MV-4-11 (cell line): ENCODE data around the gene TLNRD1.
"Not testable (repeated sequence)": the region's sequence is repeated elsewhere in the genome, so short reads cannot be mapped to it uniquely, and the experiment has no call there.

Experiments used
- DNase-seq: peaks from one replicate; lab custom pipeline; 2025; lab: John Stamatoyannopoulos, UW

TLNRD1 gene

DNA sequence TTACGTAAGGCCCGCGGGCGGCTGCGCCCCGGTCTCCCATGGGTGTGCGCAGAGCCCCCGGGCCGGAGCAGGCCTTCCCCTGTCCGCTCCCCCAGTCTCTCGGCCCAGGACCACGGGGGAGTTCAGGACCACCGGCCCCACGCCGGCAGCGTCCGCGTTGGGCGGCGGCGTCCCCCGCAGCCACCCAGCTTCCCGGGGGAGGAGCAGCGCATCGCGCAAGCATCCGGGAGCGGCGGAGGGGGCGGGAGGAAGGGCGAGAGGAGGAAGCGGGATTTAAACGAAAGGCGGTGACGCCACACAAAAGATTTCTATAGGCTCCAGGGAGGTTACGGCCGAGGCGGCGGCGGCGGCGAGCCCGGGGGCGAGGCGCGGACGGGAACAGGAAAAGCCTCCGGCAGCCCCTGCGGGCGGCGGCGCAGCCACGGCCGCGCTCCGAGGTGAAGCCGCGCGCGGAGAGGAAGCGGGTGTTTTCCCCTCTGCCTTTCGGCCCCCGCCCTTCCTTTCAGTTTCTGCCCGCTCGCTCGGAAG lies at the start of gene TLNRD1:
Gene TLNRD1, plus strand, starts transcription at position 300 of the 528 bp plus-strand sequence. CDS start 1,349 bp downstream, outside the sequence.
- DNase-seq, result peak; percentile 84

DNA sequence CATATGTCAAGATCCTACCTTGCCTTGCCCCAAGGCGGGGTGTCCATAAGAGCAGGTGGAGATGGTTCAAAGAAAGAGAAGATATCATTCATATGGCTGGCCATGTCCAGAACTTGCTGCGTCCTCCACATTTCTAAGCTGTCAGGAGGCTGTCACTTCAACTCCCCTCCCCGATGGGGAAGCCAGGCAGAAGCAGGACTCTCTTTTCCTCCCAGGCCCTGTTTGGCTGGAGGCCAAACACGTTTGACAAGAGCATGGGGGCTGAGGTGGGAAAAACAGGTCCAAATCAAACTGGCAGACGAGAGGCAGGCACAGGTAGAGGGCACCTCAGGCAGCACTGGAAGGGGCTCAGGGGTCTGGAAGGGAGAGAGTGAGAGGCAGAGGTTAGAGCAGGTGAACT lies 48.8 kb upstream of the TLNRD1 start:
- DNase-seq, result no peak

DNA sequence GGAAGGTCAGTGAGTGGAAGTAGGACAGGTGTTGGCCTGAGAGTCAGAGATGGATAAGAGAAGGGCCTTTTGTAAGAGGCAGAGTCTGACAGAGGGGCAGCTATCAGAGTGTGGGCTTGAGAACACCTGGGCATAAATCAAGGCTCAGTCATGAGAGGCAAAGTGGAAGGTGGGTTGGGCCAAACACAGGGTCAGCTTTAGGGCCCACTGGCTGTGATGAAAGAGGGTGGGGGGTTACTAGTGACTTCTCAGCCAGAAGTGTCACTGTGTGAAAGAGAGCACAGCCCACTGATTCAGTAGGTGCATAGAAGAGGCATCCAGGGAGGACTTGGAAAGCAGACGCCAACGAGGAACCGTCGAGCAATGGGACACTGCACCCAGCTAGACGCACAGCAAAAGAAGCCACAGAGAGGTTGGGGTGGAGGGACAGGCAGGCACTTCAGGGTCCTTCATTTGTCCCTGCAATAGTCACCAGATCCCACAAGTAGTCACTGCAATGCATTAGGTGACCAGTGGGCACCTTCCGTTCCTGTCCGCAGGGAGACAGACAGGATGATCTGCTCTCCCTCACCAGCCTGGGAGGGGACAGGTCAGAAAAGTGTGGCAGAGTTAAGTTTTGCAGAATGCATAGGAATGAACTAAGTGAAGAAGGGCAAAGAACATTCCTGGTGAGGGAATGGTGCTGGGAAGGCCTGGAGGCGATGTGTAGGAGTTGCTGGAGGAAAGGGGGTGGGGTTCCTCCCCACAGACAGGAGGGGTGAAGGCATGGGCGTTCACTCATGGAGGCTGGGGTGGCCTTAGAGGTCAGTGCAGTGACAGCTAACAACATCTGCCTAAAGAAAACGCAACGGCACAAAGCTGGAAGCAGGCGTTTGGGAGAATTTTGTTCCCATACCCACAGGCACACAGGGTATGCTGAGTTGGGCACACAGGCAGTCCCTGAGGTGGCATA lies 47.4 kb upstream of the TLNRD1 start:
- DNase-seq, result no peak

DNA sequence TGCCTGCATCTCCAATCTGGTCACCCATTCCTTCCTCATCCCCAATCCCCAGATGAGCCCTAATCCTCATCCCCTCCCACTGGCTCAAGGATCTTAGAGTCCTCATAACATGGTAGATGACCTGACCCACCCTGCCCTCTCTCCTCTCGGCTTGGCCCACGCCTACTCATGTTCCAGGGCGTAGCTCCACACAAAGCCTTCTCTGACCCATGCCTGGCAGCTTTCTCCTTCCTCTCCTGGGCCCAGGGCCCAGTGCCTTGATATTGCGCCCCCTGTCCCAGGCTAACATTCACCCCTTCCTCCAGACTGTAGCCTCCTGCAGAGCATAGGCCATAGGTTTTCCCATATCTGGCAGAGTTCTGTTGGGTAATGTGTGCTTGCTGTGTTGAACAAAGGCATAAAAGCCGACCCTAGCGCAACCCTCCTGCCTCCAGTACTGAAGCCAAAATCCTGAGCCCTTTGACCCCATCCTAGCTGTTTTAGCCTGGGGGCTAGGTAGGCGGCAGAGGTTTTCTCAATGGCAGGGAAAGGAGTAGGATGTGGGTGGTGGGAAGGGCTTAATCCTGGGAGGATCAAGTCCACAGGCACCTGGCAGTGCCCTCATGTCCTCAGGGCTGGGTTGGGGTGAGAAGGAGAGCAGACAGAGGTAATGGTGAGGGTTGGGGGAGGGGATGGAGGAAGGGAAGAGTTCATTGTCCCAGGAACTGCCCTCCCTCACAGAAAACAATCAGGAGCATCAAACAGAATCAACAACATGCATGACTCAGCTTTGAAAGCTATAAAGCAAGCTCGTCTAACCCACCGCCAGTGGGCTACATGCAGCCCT lies 46.6 kb upstream of the TLNRD1 start:
- no peak for DNase-seq

DNA sequence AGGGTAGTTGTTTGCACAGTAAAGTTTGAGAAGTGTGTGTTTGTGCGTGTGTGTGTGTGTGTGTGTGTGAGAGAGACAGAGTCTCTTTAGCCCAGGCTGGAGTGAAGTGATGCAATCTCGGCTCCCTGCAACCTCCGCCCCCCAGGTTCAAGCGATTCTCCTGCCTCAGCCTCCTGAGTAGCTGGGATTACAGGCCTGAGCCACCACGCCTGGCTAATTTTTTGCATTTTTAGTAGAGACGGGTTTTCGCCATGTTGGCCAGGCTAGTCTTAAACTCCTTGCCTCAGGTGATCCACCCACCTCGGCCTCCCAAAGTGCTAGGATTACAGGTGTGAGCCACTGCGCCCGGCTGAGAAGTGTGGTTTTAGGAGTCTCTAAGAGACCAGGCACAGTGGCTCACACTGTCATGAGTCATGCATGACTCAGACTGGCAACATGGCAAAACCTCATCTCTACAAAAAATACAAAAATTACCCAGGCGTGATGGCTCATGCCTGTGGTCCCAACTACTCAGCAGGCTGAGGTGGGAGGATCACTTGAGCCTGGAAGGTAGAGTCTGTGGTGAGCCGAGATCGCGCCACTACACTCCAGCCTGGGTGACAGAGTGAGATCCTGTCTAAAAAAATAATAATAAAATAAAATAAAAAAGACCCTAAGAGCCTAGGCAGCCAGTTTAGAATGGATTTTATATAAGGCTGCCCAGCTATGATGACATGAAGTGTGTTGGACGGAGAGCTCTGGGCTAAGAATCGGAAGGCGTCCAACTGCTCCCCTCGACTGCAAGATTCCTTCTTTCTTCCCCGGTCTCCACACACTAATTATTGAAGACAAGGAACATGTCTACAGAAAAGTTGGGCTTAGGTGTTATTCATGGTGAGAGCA lies 44.9 kb upstream of the TLNRD1 start:
- peak; percentile 80 for DNase-seq

DNA sequence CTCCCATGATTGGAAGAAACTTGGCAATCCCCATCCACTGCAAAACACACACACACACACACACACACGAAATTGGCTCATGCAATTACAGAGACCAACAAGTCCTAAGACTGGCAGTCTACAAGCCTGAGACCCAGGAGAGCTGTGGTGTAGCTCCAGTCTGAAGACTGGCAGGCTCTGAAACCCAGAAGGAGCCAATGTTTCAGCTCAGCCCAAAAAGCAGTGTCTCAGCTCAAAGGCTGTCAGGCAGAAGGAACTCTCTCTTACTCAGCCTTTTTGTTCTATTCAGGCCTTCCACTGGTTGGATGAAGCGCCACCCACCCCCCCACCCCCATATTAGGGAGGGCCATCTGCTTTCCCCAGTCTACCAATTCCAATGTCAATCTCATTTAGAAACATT lies 43.2 kb upstream of the TLNRD1 start:
- DNase-seq, result no peak

DNA sequence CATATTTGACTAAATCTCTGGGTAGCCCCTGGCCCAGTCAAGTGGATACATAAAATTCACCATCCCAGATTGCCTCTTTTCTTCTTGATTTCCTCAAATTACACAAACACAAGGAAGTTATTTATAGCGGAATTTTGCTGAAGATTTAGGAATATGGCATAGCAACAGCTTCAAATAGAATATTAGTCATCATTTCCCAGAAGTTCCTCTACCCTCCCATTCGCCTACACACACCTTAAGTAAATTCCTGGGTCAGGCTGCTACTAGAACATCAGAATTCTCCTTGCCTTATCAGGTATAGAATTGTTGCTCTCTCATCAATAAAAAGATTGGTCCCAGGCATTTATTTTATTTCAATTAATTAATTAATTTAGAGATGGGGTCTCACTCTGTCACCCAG lies 42.7 kb upstream of the TLNRD1 start:
- no peak for DNase-seq

DNA sequence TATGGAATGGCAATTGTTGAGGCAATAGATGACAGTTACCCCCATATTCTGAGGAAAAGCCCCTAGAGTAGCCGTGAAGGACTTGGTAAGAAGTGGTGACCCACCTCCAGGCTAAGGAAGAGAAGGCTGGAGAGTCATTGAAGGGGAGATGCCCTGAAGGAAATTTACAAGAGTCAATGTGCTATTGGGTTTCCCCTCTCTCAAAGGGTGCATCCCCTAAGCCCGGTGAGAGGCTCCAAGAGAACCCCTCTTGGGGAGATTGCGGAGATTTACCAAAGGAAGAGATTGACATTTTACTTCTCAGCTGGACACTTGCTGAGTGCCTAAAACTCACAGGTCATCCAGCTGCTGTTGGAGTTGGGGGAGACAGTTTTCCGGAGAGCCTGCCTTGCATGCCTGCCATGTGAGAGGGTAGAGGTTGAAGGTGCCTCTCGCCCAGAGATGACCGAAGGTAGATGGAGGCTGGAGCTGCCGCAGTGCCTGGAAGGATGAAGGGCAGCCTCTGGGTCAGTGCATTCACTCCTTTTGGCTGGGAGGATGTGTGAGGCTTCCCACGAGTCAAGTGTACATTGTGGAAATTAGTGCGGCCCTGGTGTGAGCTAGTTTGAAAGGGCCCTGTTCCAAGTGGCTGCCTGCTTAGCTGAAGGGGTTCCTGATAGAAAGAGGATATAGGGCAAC lies 41.8 kb upstream of the TLNRD1 start:
- DNase-seq, result no peak

DNA sequence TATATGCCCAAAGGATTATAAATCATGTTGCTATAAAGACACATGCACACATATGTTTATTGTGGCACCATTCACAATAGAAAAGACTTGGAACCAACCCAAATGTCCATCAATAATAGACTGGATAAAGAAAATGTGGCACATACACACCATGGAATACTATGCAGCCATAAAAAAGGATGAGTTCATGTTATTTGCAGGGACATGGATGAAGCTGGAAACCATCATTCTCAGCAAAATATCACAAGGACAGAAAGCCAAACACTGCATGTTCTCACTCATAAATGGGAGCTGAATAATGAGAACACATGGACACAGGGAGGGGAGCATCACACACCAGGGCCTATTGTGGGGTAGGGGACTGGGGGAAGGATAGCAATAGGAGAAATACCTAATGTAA lies 35.3 kb upstream of the TLNRD1 start:
- not testable (repeated sequence) for DNase-seq

DNA sequence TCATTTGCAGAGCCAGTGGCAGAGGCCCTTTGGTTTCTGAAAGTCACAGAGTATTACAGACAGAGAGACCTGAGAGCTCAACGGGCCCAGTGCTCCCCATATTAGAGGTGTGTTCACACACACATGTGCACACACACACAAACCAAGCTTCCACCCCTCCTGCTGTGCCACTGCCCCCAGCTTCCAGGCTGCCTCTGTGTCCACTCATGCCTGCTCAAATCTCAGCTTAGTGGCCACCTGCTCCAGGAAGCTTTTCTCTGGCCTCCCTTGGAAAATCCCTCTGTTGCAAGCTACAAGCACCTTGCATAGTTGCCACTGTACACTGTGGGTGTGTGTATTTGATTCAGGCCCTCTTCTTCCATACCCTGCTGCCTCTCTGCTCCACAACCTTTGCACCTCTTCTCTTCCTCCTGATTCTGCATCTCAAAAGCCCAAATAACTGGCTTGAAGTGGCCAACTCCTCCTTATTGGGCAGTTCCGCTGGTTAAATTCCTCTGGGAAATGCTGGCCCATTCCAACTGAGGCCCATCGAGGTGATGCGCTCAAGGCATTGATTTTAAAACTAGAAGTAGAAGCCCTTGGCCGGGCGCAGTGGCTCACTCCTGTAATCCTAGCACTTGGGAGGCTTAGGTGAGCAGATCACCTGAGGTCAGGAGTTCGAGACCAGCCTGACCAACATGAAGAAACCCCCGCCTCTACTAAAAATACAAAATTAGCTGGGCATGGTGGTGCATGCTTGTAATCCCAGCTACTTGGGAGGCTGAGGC lies 34.1 kb upstream of the TLNRD1 start:
- DNase-seq, result no peak

DNA sequence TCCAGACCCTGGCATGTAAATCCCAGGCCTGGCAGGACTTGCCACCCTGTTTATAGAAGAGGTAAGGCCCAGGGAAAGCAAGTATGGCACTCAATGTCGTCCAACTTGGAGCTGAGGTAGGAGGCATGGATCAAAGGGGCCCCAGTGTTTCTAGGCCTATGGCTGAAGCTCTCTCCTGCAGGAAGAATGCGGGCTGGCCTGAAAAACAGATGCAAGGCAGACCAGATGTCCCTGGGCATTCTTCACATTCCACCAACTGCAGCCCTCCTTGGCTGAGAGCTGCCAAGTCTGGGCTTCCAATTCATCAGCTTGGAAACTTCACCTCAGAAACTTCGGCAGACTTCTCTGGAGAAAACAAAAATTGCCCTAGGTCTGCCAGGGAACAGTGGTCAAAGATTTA lies 33.3 kb upstream of the TLNRD1 start:
- DNase-seq, result no peak

DNA sequence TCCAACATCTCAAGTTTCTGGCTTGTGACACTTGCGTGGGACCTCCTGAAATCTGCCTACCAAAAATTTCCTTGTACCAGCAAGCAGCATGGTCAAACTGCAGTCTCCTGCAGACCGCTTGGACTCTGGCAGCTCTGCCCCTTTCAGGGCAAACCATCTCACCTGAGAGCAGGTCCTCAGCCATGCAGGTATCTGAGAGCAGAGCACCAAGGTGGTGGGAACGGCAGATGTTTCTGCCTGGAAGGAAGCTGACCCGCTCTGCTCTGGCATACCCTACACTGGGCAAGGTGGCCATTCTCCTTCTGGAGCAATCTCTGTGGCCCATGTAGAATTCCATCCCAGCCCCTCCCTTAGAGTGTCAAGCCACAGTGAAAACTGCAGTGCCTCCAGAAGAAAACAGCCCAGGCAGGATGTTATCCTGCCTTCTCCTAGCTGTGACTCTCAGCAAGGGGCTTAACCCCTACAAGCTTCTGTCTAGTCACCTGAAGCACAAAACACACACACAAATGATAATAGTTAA lies 32.7 kb upstream of the TLNRD1 start:
- no peak for DNase-seq

DNA sequence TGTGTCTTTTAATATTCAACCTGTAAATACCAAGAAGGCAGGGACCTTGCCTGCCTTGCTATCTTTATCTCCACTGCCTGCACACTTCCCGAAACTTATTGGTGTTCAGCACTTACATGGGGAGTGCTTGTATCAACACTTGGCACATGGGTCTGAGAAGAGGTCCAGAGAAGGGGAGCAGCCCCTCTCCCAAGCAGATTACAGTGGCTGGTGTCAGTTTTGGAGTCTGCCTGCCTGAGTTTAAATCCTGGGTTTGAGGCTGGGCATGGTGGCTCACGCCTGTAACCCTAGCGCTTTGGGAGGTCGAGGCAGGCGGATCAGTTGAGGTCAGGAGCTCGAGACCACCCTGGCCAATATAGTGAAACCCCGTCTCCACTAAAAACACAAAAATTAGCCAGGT lies 31.4 kb upstream of the TLNRD1 start:
- no peak for DNase-seq

DNA sequence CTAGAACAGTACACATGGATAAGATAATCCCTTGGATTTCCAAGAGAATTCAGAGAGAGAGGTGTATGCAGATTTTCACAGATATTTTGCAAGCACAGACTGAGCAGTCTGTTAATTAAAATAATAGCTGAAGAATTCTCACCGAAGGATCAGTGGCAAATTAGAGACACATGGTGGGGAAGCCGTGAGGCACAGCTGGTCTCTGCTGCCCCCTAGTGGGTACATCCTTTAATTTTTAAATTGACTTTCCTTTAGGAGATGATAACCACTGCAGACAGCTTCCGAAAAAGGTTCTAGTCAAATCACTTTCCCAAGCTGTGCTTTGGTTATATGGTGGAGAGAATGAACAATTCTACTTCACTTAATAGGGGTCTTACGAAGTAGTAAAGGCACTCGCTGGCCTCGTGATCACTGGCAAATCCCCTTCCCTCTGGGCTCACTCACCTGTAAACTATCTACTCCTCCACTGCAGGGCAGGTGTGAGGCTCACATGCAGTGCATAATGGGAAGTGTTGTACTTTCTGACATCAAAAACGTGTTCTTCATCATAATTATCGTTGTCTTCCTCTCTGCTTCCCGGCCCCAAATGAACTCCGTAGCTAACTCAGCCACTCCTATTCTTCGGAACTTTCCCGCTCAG lies 30.6 kb upstream of the TLNRD1 start:
- DNase-seq, result peak; percentile 51

DNA sequence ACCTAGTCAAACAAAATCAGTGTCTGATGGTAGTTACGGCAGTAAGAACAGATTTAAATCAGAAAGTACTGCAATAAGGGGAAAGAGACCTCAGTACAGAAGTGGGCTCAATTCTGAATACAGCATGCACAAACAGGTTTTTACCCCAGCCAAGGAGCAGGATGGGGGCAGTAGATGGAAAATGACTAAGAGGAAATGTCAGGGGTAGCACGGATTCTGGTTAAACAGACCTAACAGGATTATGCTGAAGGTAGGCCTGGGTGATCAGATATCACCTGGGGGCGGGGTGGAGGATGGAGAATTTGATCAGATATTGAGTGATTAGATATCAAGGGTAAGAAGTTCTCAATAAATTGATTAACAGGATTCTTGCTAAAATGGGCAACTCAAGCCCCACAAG lies 30.1 kb upstream of the TLNRD1 start:
- DNase-seq, result no peak

DNA sequence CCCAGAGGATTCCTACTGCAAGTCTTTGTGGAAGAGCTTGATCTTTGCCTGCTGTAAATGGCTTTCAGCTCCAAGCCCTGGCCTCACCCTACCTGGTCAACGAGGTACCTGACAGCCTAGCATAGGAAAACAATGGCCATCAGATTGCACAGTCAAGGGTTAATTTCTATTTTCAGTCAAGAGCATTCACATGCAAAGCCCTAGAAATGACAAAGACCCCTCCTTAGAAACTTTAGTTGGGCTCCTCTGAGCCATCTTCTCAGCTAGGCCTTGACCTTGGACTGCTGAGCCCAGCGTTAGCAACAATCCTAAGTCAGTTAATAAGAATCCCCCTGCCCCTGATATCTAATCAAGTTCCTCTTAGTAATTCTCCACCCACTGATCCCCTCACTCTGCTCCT lies 29.6 kb upstream of the TLNRD1 start:
- DNase-seq, result no peak

DNA sequence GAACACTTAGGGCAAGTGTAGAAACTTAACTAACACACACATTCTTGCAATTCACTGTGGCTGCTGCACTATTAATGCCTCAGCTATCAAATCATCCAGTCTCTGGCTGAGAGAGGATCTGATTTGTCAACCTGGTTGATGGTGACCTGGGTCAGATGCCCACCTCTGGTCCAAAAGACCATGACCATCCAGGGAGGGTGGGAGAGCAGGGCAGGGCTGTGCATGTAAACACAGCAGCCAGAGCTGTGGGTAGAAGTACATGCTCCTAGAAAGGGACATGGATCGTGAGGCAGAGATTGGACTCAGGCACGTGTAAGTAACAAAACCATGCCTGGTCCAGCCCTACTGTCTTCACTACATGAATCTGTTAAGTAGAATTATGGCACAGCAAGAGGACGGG lies 28.4 kb upstream of the TLNRD1 start:
- no peak for DNase-seq

DNA sequence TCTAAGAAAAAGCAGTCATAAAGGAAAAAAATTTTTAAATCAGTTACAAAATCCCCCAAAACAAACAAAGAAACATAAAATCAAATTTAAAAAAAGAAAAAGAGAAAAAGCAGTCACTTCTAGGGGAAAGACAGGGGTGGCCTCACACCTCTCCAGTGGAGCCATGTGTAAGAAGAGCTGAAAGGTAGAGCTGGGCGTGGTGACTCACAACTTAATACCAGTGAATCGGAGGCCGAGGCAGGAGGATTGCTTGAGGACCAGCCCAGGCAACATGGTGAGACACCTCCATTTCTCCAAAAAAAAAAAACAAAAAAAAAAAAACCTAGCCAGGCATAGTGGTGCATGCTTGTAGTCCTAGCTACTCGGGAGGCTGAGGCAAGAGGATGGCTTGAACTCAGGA lies 25.8 kb upstream of the TLNRD1 start:
- no peak for DNase-seq

DNA sequence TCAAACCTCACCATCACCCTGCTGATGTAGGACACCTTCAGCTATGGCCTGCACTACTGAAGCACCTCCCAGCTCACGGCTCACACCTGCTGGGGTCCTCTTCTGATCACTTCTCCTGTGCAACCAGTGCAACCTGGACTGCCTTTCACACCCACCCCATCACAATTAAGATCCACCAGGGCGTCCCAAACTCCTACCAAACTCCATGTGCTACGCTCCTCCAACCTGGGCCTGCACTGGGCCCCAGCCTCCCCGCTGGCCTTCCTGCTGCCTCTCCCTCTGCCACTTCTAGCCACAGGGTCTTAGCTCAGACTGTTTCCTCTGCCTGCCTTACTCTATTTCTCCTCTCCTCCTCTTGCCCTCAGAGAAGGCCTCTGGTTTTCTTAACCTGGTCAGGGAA lies 23.9 kb upstream of the TLNRD1 start:
- DNase-seq, result no peak

DNA sequence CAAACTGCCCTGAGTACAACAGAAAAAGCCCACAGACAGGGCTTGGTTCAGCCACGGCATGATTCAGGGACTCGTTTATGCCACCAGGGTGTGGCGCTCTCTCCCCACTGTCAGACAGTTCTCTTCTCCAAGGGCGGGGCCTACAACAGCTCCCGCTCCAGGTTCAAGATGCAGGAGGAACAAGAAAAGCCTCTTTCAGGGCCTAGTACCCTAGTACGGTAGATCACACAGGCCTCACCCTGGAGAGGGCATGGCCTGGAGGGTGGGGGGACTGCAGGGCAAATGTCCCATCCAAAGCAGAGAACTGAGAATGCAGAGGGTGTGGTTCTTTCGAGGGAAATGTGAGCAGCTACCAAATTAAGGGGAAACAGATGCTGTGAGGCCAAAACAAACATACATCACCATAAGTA lies 23.1 kb upstream of the TLNRD1 start:
- DNase-seq, result peak; percentile 63
